Mucosa of descending colon (tissue), 3 donors: ENCODE results near the gene THADA. TPM values are rescaled to one million over a fixed set of nuclear protein-coding genes. Genes with fewer than 3 reads are reported as not detected.

Source experiments
- ATAC-seq: fragments of 200-7000 bp; cut with Tn5 transposase; one replicate; pipeline ENCODE4 v1.9.1; 2020; ENCODE audit warnings: mild to moderate bottlenecking, moderate library complexity
- DNase-seq, 3 donors: peaks; one replicate each; pipeline ENCODE4 v3.0.0-alpha.2; 2020
- H3K36me3 ChIP-seq: fragments of 200-600 bp; one replicate; pipeline ENCODE4 v1.8.0; 2021; ENCODE audit warnings: low read depth, mild to moderate bottlenecking
- H3K4me1 ChIP-seq: fragments of 200-600 bp; one replicate; pipeline ENCODE4 v1.8.0; 2021; ENCODE audit warnings: low read depth, mild to moderate bottlenecking
- H3K4me3 ChIP-seq: fragments of 200-600 bp; one replicate; pipeline ENCODE4 v1.8.0; 2021; ENCODE audit warnings: mild to moderate bottlenecking
- H3K9me3 ChIP-seq: fragments of 200-600 bp; one replicate; pipeline ENCODE4 v1.8.0; 2021; ENCODE audit warnings: mild to moderate bottlenecking
- intact Hi-C, 2 donors: fragments of 100-400 bp; cut with DNase I in 1 of 2; cut with micrococcal nuclease in 1 of 2; formaldehyde crosslinking; loops; one replicate each; pipeline versions ENCODE4 v1.11.0 to v1.11.1; 2022; cut with DNase I, micrococcal nuclease
- total RNA-seq, 3 donors: library from RNA; stranded (reverse); fragmentation: NEBNext Ultra II Directional in 2 of 3; extraction: Animal tissue kit (Norgen Biotek cat#: 25700) in 2 of 3; gene quantifications; one replicate each; pipeline versions ENCODE4 v1.2.1 to v1.2.4, GENCODE V29; 2021 to 2023
- TF ChIP-seq, protein P1 (sequence below): fragments of 200-600 bp; IDR thresholded peaks from one replicate; pipeline ENCODE4 v1.8.0; 2022; ENCODE audit warnings: antibody characterized with exemption, mild to moderate bottlenecking
- donor health status: DM: no; HTN: no; CAD: no; lungs with moderate emphysema.
- donor health status: DM: no; HTN: no; CAD: no.
- donor health status: DM: no; HTN: yes; CAD: no.

THADA gene
- total RNA-seq, 3 donors from 2014 or later: 20.1 to 26.7 (median 25.3) TPM

DNA sequence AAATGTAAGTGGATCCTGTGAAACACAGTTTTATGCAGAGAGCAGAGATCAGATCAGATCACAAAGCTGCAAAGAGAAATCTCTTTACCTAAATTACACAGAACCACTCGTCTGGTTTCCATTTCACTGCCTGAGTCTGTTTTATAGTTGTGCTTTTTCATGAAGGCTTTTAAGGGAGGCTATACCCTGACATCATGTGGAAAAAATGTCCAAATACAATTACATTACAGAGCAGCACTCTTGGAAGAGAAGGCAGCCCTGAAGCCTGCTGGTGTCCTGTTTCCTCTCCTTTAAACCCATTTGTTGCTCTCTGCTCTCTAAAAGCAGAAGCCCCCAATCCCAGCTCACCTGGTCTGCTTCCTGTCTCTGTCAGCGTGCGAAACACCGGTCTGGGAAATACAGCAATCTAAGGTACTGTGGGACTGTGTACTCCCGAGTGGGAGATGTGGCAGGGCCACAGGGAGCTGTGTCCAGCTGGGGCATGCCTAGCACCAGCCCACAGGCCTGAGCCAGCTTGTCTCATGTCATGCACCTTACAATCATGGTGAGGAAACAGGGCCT is 344.6 kb downstream of the THADA start:
- DNase-seq (no peak), ATAC-seq (peak; percentile 35)
- TF ChIP-seq, protein P1, sequence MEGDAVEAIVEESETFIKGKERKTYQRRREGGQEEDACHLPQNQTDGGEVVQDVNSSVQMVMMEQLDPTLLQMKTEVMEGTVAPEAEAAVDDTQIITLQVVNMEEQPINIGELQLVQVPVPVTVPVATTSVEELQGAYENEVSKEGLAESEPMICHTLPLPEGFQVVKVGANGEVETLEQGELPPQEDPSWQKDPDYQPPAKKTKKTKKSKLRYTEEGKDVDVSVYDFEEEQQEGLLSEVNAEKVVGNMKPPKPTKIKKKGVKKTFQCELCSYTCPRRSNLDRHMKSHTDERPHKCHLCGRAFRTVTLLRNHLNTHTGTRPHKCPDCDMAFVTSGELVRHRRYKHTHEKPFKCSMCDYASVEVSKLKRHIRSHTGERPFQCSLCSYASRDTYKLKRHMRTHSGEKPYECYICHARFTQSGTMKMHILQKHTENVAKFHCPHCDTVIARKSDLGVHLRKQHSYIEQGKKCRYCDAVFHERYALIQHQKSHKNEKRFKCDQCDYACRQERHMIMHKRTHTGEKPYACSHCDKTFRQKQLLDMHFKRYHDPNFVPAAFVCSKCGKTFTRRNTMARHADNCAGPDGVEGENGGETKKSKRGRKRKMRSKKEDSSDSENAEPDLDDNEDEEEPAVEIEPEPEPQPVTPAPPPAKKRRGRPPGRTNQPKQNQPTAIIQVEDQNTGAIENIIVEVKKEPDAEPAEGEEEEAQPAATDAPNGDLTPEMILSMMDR: no peak
- H3K4me1 ChIP-seq: no peaks in the 10 kb centered on the region
- no peaks in the 10 kb centered on the region for H3K9me3 ChIP-seq
- no peak overlapping the region for H3K4me3 ChIP-seq
- no peaks in the 10 kb centered on the region for H3K36me3 ChIP-seq
- intact Hi-C loops: no loop called here

DNA sequence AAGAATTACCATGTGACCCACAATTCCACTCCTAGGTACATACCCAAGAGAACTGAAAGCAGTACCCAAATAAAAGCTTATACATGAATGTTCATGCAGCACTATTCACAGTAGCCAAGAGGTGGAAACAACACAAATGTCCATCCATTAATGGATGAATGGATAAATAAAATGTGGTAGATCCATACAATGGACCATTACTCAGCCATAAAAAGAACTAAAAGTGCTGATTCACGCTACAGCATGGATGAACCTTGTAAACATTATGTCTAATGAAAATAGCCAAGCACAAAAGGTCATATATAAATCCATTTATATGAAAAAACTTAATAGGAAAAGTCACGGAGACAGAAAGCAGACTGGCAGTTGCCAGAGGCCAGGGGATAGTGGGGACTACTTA is 345.8 kb downstream of the THADA start:
- H3K9me3 ChIP-seq: no peaks in the 10 kb centered on the region
- ATAC-seq (no peak), DNase-seq (no peak)
- H3K4me1 ChIP-seq: no peaks in the 10 kb centered on the region
- H3K36me3 ChIP-seq: no peaks in the 10 kb centered on the region
- intact Hi-C loops: no loop called here
- TF ChIP-seq, protein P1: no peak
- no peak overlapping the region for H3K4me3 ChIP-seq

DNA sequence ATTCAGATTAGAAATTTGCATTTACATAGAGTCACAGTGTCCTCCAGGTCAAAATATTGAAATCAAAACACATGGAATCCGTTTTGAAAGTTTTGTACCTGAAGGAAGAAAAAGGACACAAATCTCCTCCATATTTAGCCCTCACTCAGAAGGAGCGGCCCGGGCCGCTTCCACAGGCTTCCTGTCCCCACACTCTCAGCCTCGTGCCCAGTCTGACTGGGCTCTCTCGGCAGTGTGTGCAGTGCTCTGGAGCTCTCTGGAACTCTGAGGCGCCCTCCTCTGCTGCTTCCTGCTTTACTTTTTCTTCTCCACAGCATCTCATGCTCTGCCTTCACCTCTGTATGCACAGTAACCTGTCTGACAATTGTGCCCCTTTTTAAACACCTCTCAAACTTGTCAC is 347.2 kb downstream of the THADA start:
- TF ChIP-seq, protein P1: no peak
- Histone ChIP-seq H3K4me1 (no peaks in the 10 kb centered on the region), H3K4me3 (no peak overlapping the region), H3K36me3 (no peaks in the 10 kb centered on the region), H3K9me3 (no peaks in the 10 kb centered on the region)
- ATAC-seq (no peak), DNase-seq (no peak)
- intact Hi-C loops: no loop called here

DNA sequence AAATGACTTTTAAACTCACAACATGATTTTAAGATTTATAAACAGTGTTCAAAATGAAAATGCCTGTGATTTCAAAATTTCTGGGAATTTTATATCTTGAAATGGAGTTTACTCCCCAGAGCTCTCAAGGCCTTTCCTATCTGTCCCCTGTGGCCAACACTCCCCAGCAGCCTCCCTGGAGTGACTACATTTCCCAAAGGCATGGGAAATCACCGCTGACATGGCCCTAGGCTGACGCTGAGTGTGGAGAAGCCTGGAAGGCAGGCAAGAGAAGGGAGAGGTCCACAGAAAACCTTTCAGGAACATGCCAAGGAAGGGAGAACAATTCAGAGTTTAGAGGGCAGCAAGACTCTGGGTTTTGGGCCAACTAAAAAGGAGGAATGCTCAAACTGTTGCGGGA is 349.2 kb downstream of the THADA start:
- DNase-seq (no peak), ATAC-seq (no peak)
- Histone ChIP-seq H3K9me3 (no peaks in the 10 kb centered on the region), H3K4me1 (no peaks in the 10 kb centered on the region), H3K4me3 (no peak overlapping the region), H3K36me3 (no peaks in the 10 kb centered on the region)
- intact Hi-C loops: no loop called here
- TF ChIP-seq, protein P1: no peak

DNA sequence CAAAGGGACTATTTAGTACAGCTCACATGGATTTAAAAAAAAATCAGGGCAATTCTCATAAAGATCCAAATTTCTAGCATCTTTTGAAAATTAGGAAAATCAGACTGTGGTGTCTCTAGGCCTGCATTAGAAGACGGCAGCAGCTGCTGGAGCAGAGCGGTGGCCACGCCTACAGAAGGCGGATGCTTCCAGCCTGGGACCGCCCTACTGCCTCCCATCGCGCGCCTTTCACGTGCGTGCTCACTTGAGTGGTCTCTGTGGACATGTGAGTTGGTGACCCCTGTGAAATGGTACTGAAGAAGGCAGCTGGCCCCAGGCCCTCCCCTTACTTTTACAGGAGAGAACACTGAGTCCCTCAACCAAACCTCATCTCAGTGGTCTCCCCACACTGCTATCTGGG is 354.3 kb downstream of the THADA start:
- TF ChIP-seq, protein P1: no peak

DNA sequence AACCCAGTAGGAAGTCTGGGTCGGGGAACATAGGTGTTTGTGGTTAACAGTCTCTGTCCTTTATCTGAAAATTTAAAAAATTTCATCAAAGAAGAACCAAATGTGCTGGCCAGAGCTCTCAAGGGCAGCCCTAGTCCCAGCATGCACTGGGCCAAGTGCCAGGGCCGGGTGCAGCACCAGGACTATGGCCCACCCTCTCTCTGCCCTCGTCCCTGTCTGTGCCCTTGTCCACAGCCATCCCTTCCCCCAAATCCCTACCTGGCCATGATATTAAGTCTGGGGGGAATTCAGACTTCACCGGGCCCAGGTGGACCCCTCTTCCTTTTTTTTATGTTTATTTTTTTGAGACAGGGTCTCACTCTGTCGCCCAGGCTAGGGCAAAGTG is 355.1 kb downstream of the THADA start:
- TF ChIP-seq, protein P1: no peak
- Histone ChIP-seq H3K4me3 (no peak overlapping the region), H3K9me3 (no peaks in the 10 kb centered on the region), H3K36me3 (no peaks in the 10 kb centered on the region), H3K4me1 (no peaks in the 10 kb centered on the region)
- intact Hi-C loops: no loop called here
- DNase-seq: no peak
- ATAC-seq: no peak

More for the DNA sequence above, 354.3 kb downstream of the THADA start:
- Histone ChIP-seq H3K9me3 (no peaks in the 10 kb centered on the region), H3K4me1 (no peaks in the 10 kb centered on the region), H3K4me3 (no peak overlapping the region), H3K36me3 (no peaks in the 10 kb centered on the region)
- intact Hi-C loops: no loop called here
- ATAC-seq (no peak), DNase-seq (no peak)
